ENCODE data around the gene TLR8.

GRCh38 chrX:12865359-12865758 is 41.1 kb upstream of the TLR8 start:
- TF ChIP-seq TEAD4 (CRISPR knock-in tag; IDR thresholded peaks at IDR 0.05) (no peak), NR2C2 (CRISPR knock-in tag; IDR thresholded peaks at IDR 0.05) (no peak), SP1 (CRISPR knock-in tag; conservative IDR thresholded peaks at IDR 0.05) (no peak), CTCF (IDR thresholded peaks at IDR 0.05) (no peak), EMX1 (CRISPR knock-in tag; IDR thresholded peaks at IDR 0.05) (no peak), ATF3 (CRISPR knock-in tag; conservative IDR thresholded peaks at IDR 0.05) (no peak), MLX (CRISPR knock-in tag; IDR thresholded peaks at IDR 0.05) (no peak), NR3C1 (CRISPR knock-in tag; conservative IDR thresholded peaks at IDR 0.05; ENCODE audit: low read depth) (no peak), ZSCAN18 (CRISPR knock-in tag; IDR thresholded peaks at IDR 0.05) (no peak)

Data from WTC11 (cell line).